ENCODE data around the gene KCNN4.

DNA sequence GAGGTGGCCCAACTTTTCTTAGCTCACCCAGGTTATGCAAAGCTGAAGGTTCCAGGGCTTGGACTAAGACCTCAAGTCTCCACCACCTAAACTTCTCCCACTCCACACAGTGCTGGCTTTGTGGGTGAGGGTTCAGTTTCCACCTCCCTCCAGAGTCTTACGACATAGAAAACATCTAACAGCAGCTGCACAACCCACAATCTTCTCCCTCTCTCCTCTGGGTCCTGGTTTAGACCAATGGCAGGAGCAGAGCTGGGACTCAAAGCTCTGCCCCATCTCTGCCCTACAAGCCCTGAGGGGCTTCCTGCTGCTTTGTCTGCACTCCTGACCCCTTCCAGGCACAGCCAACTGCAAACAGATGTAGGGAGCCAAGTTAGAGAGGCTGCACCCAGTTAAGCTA lies 48.9 kb downstream of the KCNN4 start:
- TF ChIP-seq GATA2 (IDR thresholded peaks at IDR 0.05; ENCODE audit: low read depth, low read length), result no peak
- TF ChIP-seq GATA3 (IDR thresholded peaks at IDR 0.05; ENCODE audit: low read depth, low read length), result no peak
